GM12892 (cell line): ENCODE data around the gene FUT7.

Source experiments
- POLR2AphosphoS5 ChIP-seq: IDR thresholded peaks from 2 replicates; pipeline ENCODE4 v1.6.1; 2011; ENCODE audit warnings: low read depth, low read length, control low read depth
- TAF1 ChIP-seq: IDR thresholded peaks from 2 replicates; pipeline ENCODE4 v1.6.1; 2011; ENCODE audit warnings: low read depth, mild to moderate bottlenecking, control low read depth, low read length, borderline replicate concordance

GRCh38 chr9:136996361-136997292 is 35.3 kb downstream of the FUT7 start, which contains the start of gene CLIC3:
- TF ChIP-seq POLR2AphosphoS5 (no peak), TAF1 (no peak)
